IPS-18c (cell line): Measurements from ENCODE around the gene PHF21B.
"Not testable (repeated sequence)": the region's sequence is repeated elsewhere in the genome, so short reads cannot be mapped to it uniquely, and the experiment has no call there.

ENCODE experiments used
- H3K4me3 ChIP-seq: 2 replicates; pipeline ENCODE4 v1.7.0; 2013; ENCODE audit warnings: low read depth, mild to moderate bottlenecking, low read length, moderate library complexity; ENCODE audit not compliant: insufficient read depth
- H3K9me3 ChIP-seq: one replicate; pipeline ENCODE4 v1.6.1; 2013; ENCODE audit warnings: mild to moderate bottlenecking, low read length, moderate library complexity; ENCODE audit not compliant: control insufficient read depth, insufficient read depth

Gene PHF21B

GRCh38 chr22:44903164-44903563 is 106.6 kb downstream of the PHF21B start:
- not testable (repeated sequence) for H3K4me3 ChIP-seq, H3K9me3 ChIP-seq

- Histone ChIP-seq H3K9me3 (peaks cover 3% of the 10 kb centered on the region), H3K4me3 (no peak overlapping the region)
Measured at GRCh38 chr22:44901301-44901700, 108.5 kb downstream of the PHF21B start.

GRCh38 chr22:44898236-44898635 is 111.6 kb downstream of the PHF21B start:
- no peaks in the 10 kb centered on the region for H3K9me3 ChIP-seq

GRCh38 chr22:44895296-44896055 is 114.3 kb downstream of the PHF21B start:
- H3K4me3 ChIP-seq, result no peak overlapping the region
- H3K9me3 ChIP-seq, result no peaks in the 10 kb centered on the region

More at GRCh38 chr22:44898236-44898635, 111.6 kb downstream of the PHF21B start:
- H3K4me3 ChIP-seq, result no peak overlapping the region

- Histone ChIP-seq H3K9me3 (no peaks in the 10 kb centered on the region), H3K4me3 (no peak overlapping the region)
Measured at GRCh38 chr22:44894782-44895181, 115.0 kb downstream of the PHF21B start.

GRCh38 chr22:44894321-44894720 is 115.5 kb downstream of the PHF21B start:
- Histone ChIP-seq H3K9me3 (no peaks in the 10 kb centered on the region), H3K4me3 (no peak overlapping the region)

GRCh38 chr22:44893731-44894080 is 116.1 kb downstream of the PHF21B start:
- H3K9me3 ChIP-seq, result no peaks in the 10 kb centered on the region
- no peak overlapping the region for H3K4me3 ChIP-seq

- Histone ChIP-seq H3K4me3 (no peak overlapping the region), H3K9me3 (no peaks in the 10 kb centered on the region)
Measured at GRCh38 chr22:44892803-44893730, 116.7 kb downstream of the PHF21B start.

GRCh38 chr22:44892243-44892642 is 117.6 kb downstream of the PHF21B start:
- Histone ChIP-seq H3K9me3 (no peaks in the 10 kb centered on the region), H3K4me3 (no peak overlapping the region)

- Histone ChIP-seq H3K9me3 (no peaks in the 10 kb centered on the region), H3K4me3 (no peak overlapping the region)
Measured at GRCh38 chr22:44891791-44892190, 118.0 kb downstream of the PHF21B start.

- no peaks in the 10 kb centered on the region for H3K9me3 ChIP-seq
- H3K4me3 ChIP-seq, result no peak overlapping the region
Measured at GRCh38 chr22:44891293-44891747, 118.5 kb downstream of the PHF21B start.

GRCh38 chr22:44890416-44891292 is 119.2 kb downstream of the PHF21B start:
- Histone ChIP-seq H3K9me3 (no peaks in the 10 kb centered on the region), H3K4me3 (no peak overlapping the region)

- H3K9me3 ChIP-seq, result no peaks in the 10 kb centered on the region
- no peak overlapping the region for H3K4me3 ChIP-seq
Measured at GRCh38 chr22:44889255-44889878, 120.4 kb downstream of the PHF21B start.

- no peaks in the 10 kb centered on the region for H3K9me3 ChIP-seq
- H3K4me3 ChIP-seq, result no peak overlapping the region
Measured at GRCh38 chr22:44888491-44889254, 121.1 kb downstream of the PHF21B start.

- H3K4me3 ChIP-seq, result no peak overlapping the region
- no peaks in the 10 kb centered on the region for H3K9me3 ChIP-seq
Measured at GRCh38 chr22:44887941-44888366, 121.9 kb downstream of the PHF21B start.

- Histone ChIP-seq H3K9me3 (no peaks in the 10 kb centered on the region), H3K4me3 (no peak overlapping the region)
Measured at GRCh38 chr22:44885806-44886360, 123.9 kb downstream of the PHF21B start.
